ENCODE measurements around the gene MAGEA3.
"Not testable (repeated sequence)": the region's sequence is repeated elsewhere in the genome, so short reads cannot be mapped to it uniquely, and the experiment has no call there.

GRCh38 chrX:152709173-152709572 lies 10.6 kb downstream of the MAGEA3 start, which contains the start of gene CSAG2:
- not testable (repeated sequence) for TF ChIP-seq CTCF, POLR2AphosphoS5, POLR2A (IDR thresholded peaks at IDR 0.05)
